ENCODE data around the gene PBOV1. TPM values are rescaled to one million over a fixed set of nuclear protein-coding genes. Genes with fewer than 3 reads are reported as not detected.

The PBOV1 gene
- total and polyA plus RNA-seq, 7 experiments from 2014 or later, result not detected

GRCh38 chr6:138187156-138187555 lies 31.1 kb downstream of the PBOV1 start:
- no peak overlapping the region for H3K4me3 Mint-ChIP-seq
- POLR2A ChIA-PET, result no interaction called here
- no peak overlapping the region for H3K4me3 ChIP-seq (ENCODE audit: low read length)
- intact Hi-C loops (cut with micrococcal nuclease), result no loop called here
- no peak overlapping the region for H3K27ac ChIP-seq (ENCODE audit: low read depth, low read length)
- no peaks in the 10 kb centered on the region for H3K9me3 ChIP-seq (ENCODE audit: control insufficient read depth in 2 of 3, low read length in 3 of 3)
- H3K27me3 ChIP-seq (ENCODE audit: control insufficient read depth in 2 of 2, insufficient read depth in 2 of 2, low read length in 2 of 2), result no peaks in the 10 kb centered on the region
- H3K4me1 Mint-ChIP-seq, result no peaks in the 10 kb centered on the region
- no peaks in the 10 kb centered on the region for H3K36me3 ChIP-seq (ENCODE audit: control insufficient read depth in 2 of 3, insufficient read depth in 3 of 3, low read length in 3 of 3)
- H3K27ac Mint-ChIP-seq, result no peak overlapping the region
- CTCF ChIA-PET, result no interaction called here
- no peaks in the 10 kb centered on the region for H3K36me3 Mint-ChIP-seq
- ATAC-seq (no peak), DNase-seq (no peak)
- peaks cover 12 to 57% (median 37%) of the 10 kb centered on the region in 5 donors for H3K27me3 Mint-ChIP-seq
- H3K9me3 Mint-ChIP-seq, result no peaks in the 10 kb centered on the region
- no peaks in the 10 kb centered on the region for H3K4me1 ChIP-seq (ENCODE audit: control insufficient read depth in 2 of 2, insufficient read depth in 2 of 2, low read length in 2 of 2)

- H3K27me3 ChIP-seq (ENCODE audit: control insufficient read depth in 2 of 2, insufficient read depth in 2 of 2, low read length in 2 of 2), result no peaks in the 10 kb centered on the region
- no peak for DNase-seq
- H3K27ac ChIP-seq (ENCODE audit: low read depth, low read length), result no peak overlapping the region
- Mint-ChIP-seq H3K4me3 (no peak overlapping the region), H3K9me3 (peaks cover 0 to 9% (median 4%) of the 10 kb centered on the region in 11 donors), H3K36me3 (no peaks in the 10 kb centered on the region), H3K27me3 (peaks cover 8 to 49% (median 28%) of the 10 kb centered on the region in 5 donors), H3K27ac (no peak overlapping the region), H3K4me1 (no peaks in the 10 kb centered on the region)
- ChIA-PET CTCF (interaction anchor here (0.6 kb wide), 1 partner anchor 130 kb away, joined by 3 read pairs; no protein-coding TSS in a partner anchor), POLR2A (no interaction called here)
- H3K36me3 ChIP-seq (ENCODE audit: control insufficient read depth in 2 of 3, insufficient read depth in 3 of 3, low read length in 3 of 3), result no peaks in the 10 kb centered on the region
- intact Hi-C loops (cut with micrococcal nuclease), result no loop called here
- H3K4me1 ChIP-seq (ENCODE audit: control insufficient read depth in 2 of 2, insufficient read depth in 2 of 2, low read length in 2 of 2), result no peaks in the 10 kb centered on the region
- no peak overlapping the region for H3K4me3 ChIP-seq (ENCODE audit: low read length)
- no peaks in the 10 kb centered on the region for H3K9me3 ChIP-seq (ENCODE audit: control insufficient read depth in 2 of 3, low read length in 3 of 3)
- no peak for ATAC-seq
Measured at GRCh38 chr6:138184230-138184629, 34.1 kb downstream of the PBOV1 start.

- ATAC-seq, result no peak
- DNase-seq, result no peak
- Mint-ChIP-seq H3K27ac (no peak overlapping the region), H3K4me1 (no peaks in the 10 kb centered on the region), H3K9me3 (peaks cover 0 to 10% (median 5%) of the 10 kb centered on the region in 11 donors), H3K27me3 (peaks cover 8 to 44% (median 27%) of the 10 kb centered on the region in 5 donors), H3K4me3 (no peak overlapping the region), H3K36me3 (no peaks in the 10 kb centered on the region)
- Histone ChIP-seq H3K27me3 (ENCODE audit: control insufficient read depth in 2 of 2, insufficient read depth in 2 of 2, low read length in 2 of 2) (no peaks in the 10 kb centered on the region), H3K4me1 (ENCODE audit: control insufficient read depth in 2 of 2, insufficient read depth in 2 of 2, low read length in 2 of 2) (no peaks in the 10 kb centered on the region), H3K4me3 (ENCODE audit: low read length) (no peak overlapping the region), H3K27ac (ENCODE audit: low read depth, low read length) (no peak overlapping the region), H3K9me3 (ENCODE audit: control insufficient read depth in 2 of 3, low read length in 3 of 3) (no peaks in the 10 kb centered on the region), H3K36me3 (ENCODE audit: control insufficient read depth in 2 of 3, insufficient read depth in 3 of 3, low read length in 3 of 3) (no peaks in the 10 kb centered on the region)
- intact Hi-C loops (cut with micrococcal nuclease), result no loop called here
- ChIA-PET CTCF (interaction anchor here (0.6 kb wide), 1 partner anchor 130 kb away, joined by 3 read pairs; no protein-coding TSS in a partner anchor), POLR2A (no interaction called here)
Measured at GRCh38 chr6:138183790-138184134, 34.5 kb downstream of the PBOV1 start.

- no peaks in the 10 kb centered on the region for H3K27me3 ChIP-seq (ENCODE audit: control insufficient read depth in 2 of 2, insufficient read depth in 2 of 2, low read length in 2 of 2)
- H3K4me3 ChIP-seq (ENCODE audit: low read length), result no peak overlapping the region
- H3K36me3 Mint-ChIP-seq, result peaks cover 0 to 4% (median 3%) of the 10 kb centered on the region in 5 donors
- ChIA-PET CTCF (interaction anchor here (0.6 kb wide), 1 partner anchor 129 kb away, joined by 3 read pairs; no protein-coding TSS in a partner anchor), POLR2A (no interaction called here)
- no peak overlapping the region for H3K27ac ChIP-seq (ENCODE audit: low read depth, low read length)
- no peak for DNase-seq
- H3K36me3 ChIP-seq (ENCODE audit: control insufficient read depth in 2 of 3, insufficient read depth in 3 of 3, low read length in 3 of 3), result no peaks in the 10 kb centered on the region
- intact Hi-C loops (cut with micrococcal nuclease), result no loop called here
- no peaks in the 10 kb centered on the region for H3K4me1 ChIP-seq (ENCODE audit: control insufficient read depth in 2 of 2, insufficient read depth in 2 of 2, low read length in 2 of 2)
- no peaks in the 10 kb centered on the region for H3K4me1 Mint-ChIP-seq
- H3K27ac Mint-ChIP-seq, result no peak overlapping the region
- H3K4me3 Mint-ChIP-seq, result no peak overlapping the region
- H3K9me3 Mint-ChIP-seq, result peaks cover 5 to 16% (median 9%) of the 10 kb centered on the region in 11 donors
- H3K9me3 ChIP-seq (ENCODE audit: control insufficient read depth in 2 of 3, low read length in 3 of 3), result peaks cover 0 to 1% (median 0%) of the 10 kb centered on the region in 3 experiments
- no peak for ATAC-seq
- peaks cover 8 to 40% (median 27%) of the 10 kb centered on the region in 5 donors for H3K27me3 Mint-ChIP-seq
Measured at GRCh38 chr6:138182939-138183789, 35.1 kb downstream of the PBOV1 start.

- Histone ChIP-seq H3K4me3 (ENCODE audit: low read length) (no peak overlapping the region), H3K9me3 (ENCODE audit: control insufficient read depth in 2 of 3, low read length in 3 of 3) (peaks cover 0 to 14% (median 0%) of the 10 kb centered on the region in 3 experiments), H3K36me3 (ENCODE audit: control insufficient read depth in 2 of 3, insufficient read depth in 3 of 3, low read length in 3 of 3) (no peaks in the 10 kb centered on the region), H3K27me3 (ENCODE audit: control insufficient read depth in 2 of 2, insufficient read depth in 2 of 2, low read length in 2 of 2) (no peaks in the 10 kb centered on the region), H3K27ac (ENCODE audit: low read depth, low read length) (no peak overlapping the region), H3K4me1 (ENCODE audit: control insufficient read depth in 2 of 2, insufficient read depth in 2 of 2, low read length in 2 of 2) (no peaks in the 10 kb centered on the region)
- H3K27me3 Mint-ChIP-seq, result peaks cover 20 to 39% (median 29%) of the 10 kb centered on the region in 5 donors
- DNase-seq, result no peak
- ATAC-seq, result no peak
- H3K4me3 Mint-ChIP-seq, result no peak overlapping the region
- ChIA-PET CTCF (no interaction called here), POLR2A (no interaction called here)
- H3K27ac Mint-ChIP-seq, result no peak overlapping the region
- intact Hi-C loops (cut with micrococcal nuclease), result no loop called here
- H3K4me1 Mint-ChIP-seq, result no peaks in the 10 kb centered on the region
- peaks cover 0 to 12% (median 4%) of the 10 kb centered on the region in 5 donors for H3K36me3 Mint-ChIP-seq
- peaks cover 9 to 42% (median 25%) of the 10 kb centered on the region in 11 donors for H3K9me3 Mint-ChIP-seq
Measured at GRCh38 chr6:138176652-138177232, 41.5 kb downstream of the PBOV1 start.

- Mint-ChIP-seq H3K4me1 (no peaks in the 10 kb centered on the region), H3K27me3 (peaks cover 24 to 39% (median 29%) of the 10 kb centered on the region in 5 donors), H3K36me3 (peaks cover 0 to 12% (median 4%) of the 10 kb centered on the region in 5 donors), H3K27ac (no peak overlapping the region), H3K9me3 (peaks cover 9 to 42% (median 25%) of the 10 kb centered on the region in 11 donors), H3K4me3 (no peak overlapping the region)
- CTCF ChIA-PET, result no interaction called here
- Histone ChIP-seq H3K9me3 (ENCODE audit: control insufficient read depth in 2 of 3, low read length in 3 of 3) (peaks cover 0 to 14% (median 0%) of the 10 kb centered on the region in 3 experiments), H3K27ac (ENCODE audit: low read depth, low read length) (no peak overlapping the region), H3K36me3 (ENCODE audit: control insufficient read depth in 2 of 3, insufficient read depth in 3 of 3, low read length in 3 of 3) (no peaks in the 10 kb centered on the region), H3K4me1 (ENCODE audit: control insufficient read depth in 2 of 2, insufficient read depth in 2 of 2, low read length in 2 of 2) (no peaks in the 10 kb centered on the region), H3K27me3 (ENCODE audit: control insufficient read depth in 2 of 2, insufficient read depth in 2 of 2, low read length in 2 of 2) (no peaks in the 10 kb centered on the region), H3K4me3 (ENCODE audit: low read length) (no peak overlapping the region)
- intact Hi-C loops (cut with micrococcal nuclease), result no loop called here
- ATAC-seq (no peak), DNase-seq (no peak)
- POLR2A ChIA-PET, result no interaction called here
Measured at GRCh38 chr6:138175596-138175995, 42.7 kb downstream of the PBOV1 start.

Data from naive thymus-derived CD4-positive, alpha-beta T cell (primary cell).